GM06990 (cell line): ENCODE measurements around the gene SLC27A3.

Experiments
- DNase-seq: peaks from one replicate; pipeline ENCODE4 v3.0.0-alpha.2; 2011; ENCODE audit not compliant: insufficient read length; ENCODE audit errors: extremely low read depth
- H3K27me3 ChIP-seq: replicated peaks from 2 replicates; pipeline ENCODE4 v1.6.0; 2011; ENCODE audit warnings: low read length; ENCODE audit not compliant: control insufficient read depth, insufficient read depth
- H3K36me3 ChIP-seq: 2 replicates; pipeline ENCODE4 v1.5.1; 2011; ENCODE audit warnings: low read length; ENCODE audit not compliant: control insufficient read depth, insufficient read depth
- H3K4me3 ChIP-seq: replicated peaks from 2 replicates; pipeline ENCODE4 v1.5.1; 2011; ENCODE audit warnings: low read depth, mild to moderate bottlenecking, control low read depth, low read length
- CTCF ChIP-seq: IDR thresholded peaks from 2 replicates; pipeline ENCODE4 v1.5.1; 2011; ENCODE audit warnings: low read length, control low read depth, mild to moderate bottlenecking, inconsistent platforms; ENCODE audit not compliant: insufficient read depth, poor library complexity, severe bottlenecking

The SLC27A3 gene

GRCh38 chr1:153791648-153792253, 16.5 kb downstream of the SLC27A3 start:
- Histone ChIP-seq H3K27me3 (no peaks in the 10 kb centered on the region), H3K4me3 (no peak overlapping the region), H3K36me3 (no peaks in the 10 kb centered on the region)
- no peak for TF ChIP-seq CTCF
- peak; percentile 57 for DNase-seq

- no peaks in the 10 kb centered on the region for H3K36me3 ChIP-seq
- H3K27me3 ChIP-seq: no peaks in the 10 kb centered on the region
- DNase-seq: no peak
- H3K4me3 ChIP-seq: no peak overlapping the region
- no peak for TF ChIP-seq CTCF
Observed at GRCh38 chr1:153792631-153793041, 17.4 kb downstream of the SLC27A3 start.

- TF ChIP-seq CTCF: no peak
- H3K4me3 ChIP-seq: no peak overlapping the region
- no peaks in the 10 kb centered on the region for H3K27me3 ChIP-seq
- no peak for DNase-seq
- H3K36me3 ChIP-seq: no peaks in the 10 kb centered on the region
Observed at GRCh38 chr1:153793261-153793972, 18.2 kb downstream of the SLC27A3 start.

GRCh38 chr1:153793973-153794615, 18.9 kb downstream of the SLC27A3 start:
- no peaks in the 10 kb centered on the region for H3K27me3 ChIP-seq
- no peak overlapping the region for H3K4me3 ChIP-seq

GRCh38 chr1:153794624-153795329, 19.6 kb downstream of the SLC27A3 start:
- no peak overlapping the region for H3K4me3 ChIP-seq
- TF ChIP-seq CTCF: no peak
- no peak for DNase-seq
- H3K27me3 ChIP-seq: no peaks in the 10 kb centered on the region
- no peaks in the 10 kb centered on the region for H3K36me3 ChIP-seq

More at GRCh38 chr1:153793973-153794615, 18.9 kb downstream of the SLC27A3 start:
- no peak for DNase-seq
- no peak for TF ChIP-seq CTCF
- H3K36me3 ChIP-seq: no peaks in the 10 kb centered on the region
